GM23248 (cell line): Measurements from ENCODE around the gene PDLIM7. TPM values are rescaled to one million over a fixed set of nuclear protein-coding genes. Genes with fewer than 3 reads are reported as not detected.

Experiments used
- DNase-seq: peaks from one replicate; pipeline ENCODE4 v3.0.0-alpha.2; 2015
- H2AFZ ChIP-seq: fragments of 200-600 bp; sonication (generic); 2 replicates; pipeline ENCODE4 v1.6.1; 2016; ENCODE audit warnings: antibody characterized with exemption
- H3F3A ChIP-seq: fragments of 200-600 bp; sonication (generic); 2 replicates; pipeline ENCODE4 v1.6.1; 2016; ENCODE audit warnings: mild to moderate bottlenecking, antibody characterized with exemption, mixed run types; ENCODE audit not compliant: insufficient read depth
- H3K27ac ChIP-seq: fragments of 200-600 bp; sonication (generic); 2 replicates; pipeline ENCODE4 v1.5.1; 2016; ENCODE audit warnings: mild to moderate bottlenecking
- H3K27me3 ChIP-seq: fragments of 200-600 bp; sonication (generic); replicated peaks from 2 replicates; pipeline ENCODE4 v1.6.1; 2016; ENCODE audit warnings: mild to moderate bottlenecking; ENCODE audit not compliant: insufficient read depth
- H3K36me3 ChIP-seq: fragments of 200-600 bp; sonication (generic); 2 replicates; pipeline ENCODE4 v1.6.1; 2016; ENCODE audit warnings: low read depth, mild to moderate bottlenecking
- H3K4me1 ChIP-seq: fragments of 200-600 bp; sonication (generic); 2 replicates; pipeline ENCODE4 v1.6.1; 2016; ENCODE audit warnings: mild to moderate bottlenecking; ENCODE audit not compliant: insufficient read depth
- H3K4me2 ChIP-seq: fragments of 200-600 bp; sonication (generic); one replicate; pipeline ENCODE4 v1.6.1; 2016; ENCODE audit warnings: mild to moderate bottlenecking; ENCODE audit not compliant: unreplicated experiment
- H3K4me3 ChIP-seq: fragments of 200-600 bp; sonication (generic); 2 replicates; pipeline ENCODE4 v1.5.1; 2016; ENCODE audit warnings: mild to moderate bottlenecking
- H3K79me2 ChIP-seq: fragments of 200-600 bp; sonication (generic); 2 replicates; pipeline ENCODE4 v1.6.1; 2016; ENCODE audit warnings: mild to moderate bottlenecking; ENCODE audit not compliant: insufficient read depth
- H3K9ac ChIP-seq: fragments of 200-600 bp; sonication (generic); 2 replicates; pipeline ENCODE4 v1.6.1; 2016; ENCODE audit warnings: mild to moderate bottlenecking
- H3K9me2 ChIP-seq: fragments of 200-600 bp; sonication (generic); 2 replicates; pipeline ENCODE4 v1.6.1; 2016; ENCODE audit warnings: mixed run types, mild to moderate bottlenecking, moderate library complexity; ENCODE audit not compliant: insufficient read depth
- H3K9me3 ChIP-seq: fragments of 200-600 bp; sonication (generic); one replicate; pipeline ENCODE4 v1.6.1; 2017; ENCODE audit warnings: low read depth
- H4K20me1 ChIP-seq: fragments of 200-600 bp; sonication (generic); 2 replicates; pipeline ENCODE4 v1.6.0; 2016; ENCODE audit not compliant: insufficient read depth
- EZH2 ChIP-seq: fragments of 200-600 bp; sonication (generic); IDR thresholded peaks from 2 replicates; pipeline ENCODE4 v1.6.1; 2018; ENCODE audit warnings: antibody characterized with exemption, mild to moderate bottlenecking; ENCODE audit not compliant: insufficient read depth, poor library complexity, severe bottlenecking
- EZH2phosphoT487 ChIP-seq: fragments of 200-600 bp; sonication (generic); IDR thresholded peaks from 2 replicates; pipeline ENCODE4 v1.6.1; 2018; ENCODE audit warnings: antibody characterized with exemption, moderate library complexity, mild to moderate bottlenecking, low read depth; ENCODE audit not compliant: insufficient read depth
- WGBS, 2 experiments: methylation state at CpG; one replicate each; pipeline ENCODE4 v1.1.6; 2015 to 2017; ENCODE audit warnings: low lambda C conversion rate in 2 of 2, low coverage in 1 of 2; ENCODE audit errors: missing lambda C conversion rate in 2 of 2; 5-methylcytosine and 5-hydroxymethylcytosine counted together
- in situ Hi-C: fragments of 300-500 bp; cut with MboI; formaldehyde crosslinking; loops from 2 replicates; pipeline ENCODE4 v1.15.0; 2020
- polyA plus RNA-seq: library from polyadenylated mRNA; unstranded; fragments of >200 nt; fragmentation: Nextera tagmentation; extraction: Ambion mirVana; gene quantifications from 2 replicates; pipeline ENCODE4 v1.2.1, GENCODE V29; 2016
- total RNA-seq: library from RNA; depleted of rRNA; stranded (reverse); fragments of >200 nt; shearing (Covaris generic); gene quantifications from 2 replicates; pipeline ENCODE4 v1.2.3, GENCODE V29; 2014

Gene PDLIM7
- total and polyA plus RNA-seq, 2 experiments from 2014 or later, result 320 to 556 TPM

DNA sequence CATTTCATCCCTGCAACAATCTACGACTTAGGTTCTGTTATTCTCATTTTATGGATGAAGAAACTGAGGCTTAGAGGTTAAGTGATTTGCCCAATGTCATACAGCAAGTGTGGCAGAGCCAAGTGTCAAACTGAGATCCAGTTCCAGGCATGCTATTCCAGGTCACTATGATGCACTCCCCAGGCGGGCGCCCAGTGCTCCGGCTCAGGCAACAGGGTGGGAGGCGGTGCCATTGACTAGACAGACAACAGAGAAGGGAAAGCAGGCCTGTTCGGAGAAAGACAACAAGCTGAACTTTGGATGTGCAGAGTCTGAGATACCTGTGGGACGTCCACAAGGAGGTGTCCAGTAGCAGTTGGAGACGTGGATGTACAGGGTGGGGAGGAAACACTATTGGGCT lies 30.2 kb upstream of the PDLIM7 start:
- DNase-seq, result no peak
- TF ChIP-seq EZH2 (no peak), EZH2phosphoT487 (no peak)
- Histone ChIP-seq H3F3A (no peaks in the 10 kb centered on the region), H3K27me3 (no peaks in the 10 kb centered on the region), H3K36me3 (peaks cover 13% of the 10 kb centered on the region; the same call in 1 of the 2 replicates), H3K9me3 (no peaks in the 10 kb centered on the region), H3K4me3 (no peak overlapping the region), H4K20me1 (no peaks in the 10 kb centered on the region), H3K9me2 (no peaks in the 10 kb centered on the region), H3K9ac (no peak overlapping the region), H3K27ac (no peak overlapping the region), H2AFZ (no peak overlapping the region), H3K4me1 (no peaks in the 10 kb centered on the region), H3K79me2 (peaks cover 65% of the 10 kb centered on the region), H3K4me2 (no peak overlapping the region)
- WGBS, 2 experiments, result 89 to 94% methylated on average over 8 of the region's 8 CpGs
- in situ Hi-C loops, result no loop called here

DNA sequence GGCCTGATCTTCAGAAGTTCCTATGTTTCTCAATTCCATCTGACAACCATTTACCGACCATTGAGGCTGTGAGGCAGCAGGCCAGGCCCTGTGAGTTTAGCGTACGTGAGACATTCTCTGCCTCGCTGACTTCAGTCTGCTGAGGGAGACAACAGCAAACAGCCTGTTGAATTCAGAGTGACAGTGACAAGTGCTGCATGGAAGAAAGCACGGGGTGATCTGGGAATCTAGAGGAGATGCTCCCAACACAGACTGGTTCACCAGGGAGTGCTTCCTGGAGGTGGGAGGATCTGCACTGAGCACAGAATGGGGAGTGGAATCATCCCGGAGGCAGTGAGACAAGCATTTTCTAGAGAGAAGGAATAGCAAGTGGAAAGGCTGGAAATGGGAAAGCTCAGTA lies 29.4 kb upstream of the PDLIM7 start:
- Histone ChIP-seq H4K20me1 (no peaks in the 10 kb centered on the region), H3K9ac (no peak overlapping the region), H3K27me3 (no peaks in the 10 kb centered on the region), H3K79me2 (peaks cover 59% of the 10 kb centered on the region), H3F3A (no peaks in the 10 kb centered on the region), H3K4me3 (no peak overlapping the region), H2AFZ (no peak overlapping the region), H3K9me2 (no peaks in the 10 kb centered on the region), H3K4me2 (no peak overlapping the region), H3K9me3 (no peaks in the 10 kb centered on the region), H3K4me1 (no peaks in the 10 kb centered on the region), H3K36me3 (peaks cover 10% of the 10 kb centered on the region; the same call in 1 of the 2 replicates), H3K27ac (no peak overlapping the region)
- TF ChIP-seq EZH2 (no peak), EZH2phosphoT487 (no peak)
- 84 to 87% methylated on average over 6 of the region's 6 CpGs for WGBS, 2 experiments
- in situ Hi-C loops, result no loop called here
- DNase-seq, result no peak

DNA sequence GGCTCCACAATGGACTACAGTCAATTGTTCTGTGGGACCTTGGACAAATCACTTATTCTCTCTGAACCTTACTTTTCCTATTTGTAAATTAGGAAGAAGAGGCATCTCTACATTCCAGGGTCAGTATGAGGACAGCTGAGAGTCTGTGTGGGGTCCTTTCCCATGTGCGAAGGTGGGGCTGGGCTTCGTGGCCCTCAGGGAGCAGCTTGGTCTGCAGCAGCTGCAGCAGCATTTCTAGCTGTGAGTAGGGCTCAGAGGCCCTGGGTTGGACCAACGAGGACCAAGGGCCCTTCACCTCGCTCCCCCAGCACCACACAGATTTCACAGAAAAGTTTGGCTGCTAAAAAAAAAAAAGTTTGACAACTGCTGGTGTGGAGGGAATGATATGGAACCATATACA lies 28.8 kb upstream of the PDLIM7 start:
- peaks cover 6% of the 10 kb centered on the region; the same call in 1 of the 2 replicates for H3K36me3 ChIP-seq
- WGBS, 2 experiments, result 92% methylated on average over 4 of the region's 4 CpGs
- H3K79me2 ChIP-seq, result peaks cover 53% of the 10 kb centered on the region
- no peak overlapping the region for H3K27ac ChIP-seq
- H4K20me1 ChIP-seq, result no peaks in the 10 kb centered on the region
- no peaks in the 10 kb centered on the region for H3K4me1 ChIP-seq
- DNase-seq, result no peak
- no peak overlapping the region for H2AFZ ChIP-seq
- H3F3A ChIP-seq, result no peaks in the 10 kb centered on the region
- no peak overlapping the region for H3K9ac ChIP-seq
- H3K4me2 ChIP-seq, result no peak overlapping the region
- TF ChIP-seq EZH2phosphoT487 (no peak), EZH2 (no peak)
- H3K9me3 ChIP-seq, result no peaks in the 10 kb centered on the region
- H3K4me3 ChIP-seq, result no peak overlapping the region
- H3K27me3 ChIP-seq, result no peaks in the 10 kb centered on the region
- H3K9me2 ChIP-seq, result no peaks in the 10 kb centered on the region
- in situ Hi-C loops, result no loop called here

DNA sequence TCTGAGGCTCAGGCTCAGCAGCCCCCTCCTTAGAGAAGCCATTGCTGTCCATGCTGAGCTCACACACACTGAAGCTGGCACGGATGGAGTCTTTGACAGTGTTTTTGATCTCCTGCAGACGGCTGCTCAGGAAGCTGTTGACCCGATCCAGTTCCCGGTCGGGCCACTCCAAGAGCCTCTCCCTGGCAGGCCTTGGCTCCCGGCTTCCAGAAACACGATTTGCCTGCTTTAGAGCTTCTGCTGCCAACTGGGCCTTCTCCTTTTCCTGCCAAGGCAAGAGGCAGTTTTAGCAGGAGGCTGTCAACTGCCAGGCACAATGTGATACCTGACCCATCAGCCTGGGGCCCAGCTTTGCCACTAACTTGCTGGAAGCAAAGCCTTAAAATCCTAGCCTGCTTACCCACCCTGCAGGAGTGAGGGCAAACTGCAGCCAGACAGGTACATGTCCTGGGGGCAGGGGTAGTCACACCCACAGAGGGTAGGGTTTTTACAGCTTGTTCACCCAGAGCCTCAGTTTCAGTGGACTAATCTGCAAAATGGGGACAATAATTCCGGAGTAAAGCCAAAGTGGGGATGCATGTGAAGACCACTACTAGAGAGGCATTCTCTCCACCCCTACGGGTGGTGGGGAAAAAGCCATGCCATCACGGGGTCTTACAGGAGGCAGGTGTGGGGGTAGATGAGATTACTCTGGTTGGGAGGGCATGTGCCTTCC lies 27.7 kb upstream of the PDLIM7 start:
- in situ Hi-C loops, result no loop called here
- no peak for DNase-seq

More for the DNA sequence above, 27.7 kb upstream of the PDLIM7 start:
- 80 to 83% methylated on average over 10 of the region's 10 CpGs for WGBS, 2 experiments
- Histone ChIP-seq H3K9me2 (no peaks in the 10 kb centered on the region), H3K4me3 (no peak overlapping the region), H3K4me1 (no peaks in the 10 kb centered on the region), H3K79me2 (peaks cover 47% of the 10 kb centered on the region), H2AFZ (no peak overlapping the region), H3K27ac (no peak overlapping the region), H3K36me3 (peaks cover 9% of the 10 kb centered on the region; the same call in 1 of the 2 replicates), H3K9me3 (no peaks in the 10 kb centered on the region), H3K27me3 (no peaks in the 10 kb centered on the region), H3K4me2 (no peak overlapping the region), H3K9ac (no peak overlapping the region), H4K20me1 (no peaks in the 10 kb centered on the region), H3F3A (no peaks in the 10 kb centered on the region)
- no peak for TF ChIP-seq EZH2
- no peak for TF ChIP-seq EZH2phosphoT487
